GM10847 (cell line): Measurements from ENCODE around the gene PVALB.

Experiments used
- POLR2A ChIP-seq: IDR thresholded peaks from 2 replicates; pipeline ENCODE4 v1.6.1; 2011; ENCODE audit not compliant: insufficient read length; ENCODE audit errors: extremely low read depth

Gene PVALB

GRCh38 chr22:36829370-36830002 is 12.7 kb upstream of the PVALB start:
- no peak for TF ChIP-seq POLR2A

- no peak for TF ChIP-seq POLR2A
Observed at GRCh38 chr22:36828815-36829214, 12.0 kb upstream of the PVALB start.

GRCh38 chr22:36826262-36826661 is 9.4 kb upstream of the PVALB start:
- no peak for TF ChIP-seq POLR2A

GRCh38 chr22:36824655-36825054 is 7.8 kb upstream of the PVALB start:
- no peak for TF ChIP-seq POLR2A

GRCh38 chr22:36823186-36823839 is 6.5 kb upstream of the PVALB start:
- no peak for TF ChIP-seq POLR2A

- TF ChIP-seq POLR2A, result no peak
Observed at GRCh38 chr22:36822581-36822980, 5.7 kb upstream of the PVALB start.

- TF ChIP-seq POLR2A, result no peak
Observed at GRCh38 chr22:36819112-36819511, 2.3 kb upstream of the PVALB start.

- no peak for TF ChIP-seq POLR2A
Observed at GRCh38 chr22:36818010-36818642, 1.3 kb upstream of the PVALB start.

- TF ChIP-seq POLR2A, result no peak
Observed at GRCh38 chr22:36817525-36817848, 652 bp upstream of the PVALB start.

- no peak for TF ChIP-seq POLR2A
Observed at GRCh38 chr22:36816339-36816635, 548 bp downstream of the PVALB start.

- TF ChIP-seq POLR2A, result no peak
Observed at GRCh38 chr22:36815558-36816338, 1.1 kb downstream of the PVALB start.

GRCh38 chr22:36814801-36815200 is 2.0 kb downstream of the PVALB start:
- TF ChIP-seq POLR2A, result no peak

- no peak for TF ChIP-seq POLR2A
Observed at GRCh38 chr22:36811094-36811800, 5.6 kb downstream of the PVALB start.

- no peak for TF ChIP-seq POLR2A
Observed at GRCh38 chr22:36809351-36809750, 7.5 kb downstream of the PVALB start.

- TF ChIP-seq POLR2A, result no peak
Observed at GRCh38 chr22:36808721-36809344, 8.0 kb downstream of the PVALB start.

GRCh38 chr22:36807627-36808026 is 9.2 kb downstream of the PVALB start:
- no peak for TF ChIP-seq POLR2A

GRCh38 chr22:36806835-36807234 is 10.0 kb downstream of the PVALB start:
- TF ChIP-seq POLR2A, result no peak
